ACHN (cell line): ENCODE data around the gene MBNL2.
"Not testable (repeated sequence)": the region's sequence is repeated elsewhere in the genome, so short reads cannot be mapped to it uniquely, and the experiment has no call there.

Source experiments
- DNase-seq: peaks from one replicate; pipeline ENCODE4 v3.0.0-alpha.2; 2015
- in situ Hi-C: cut with HindIII; loops from 2 replicates; pipeline ENCODE4 v1.10.0; 2017; ENCODE audit warnings: low sequenced_read_pairs, low pct_ligation_motif_present, low pct_unique_long_range_greater_than_20kb

The MBNL2 gene

DNA sequence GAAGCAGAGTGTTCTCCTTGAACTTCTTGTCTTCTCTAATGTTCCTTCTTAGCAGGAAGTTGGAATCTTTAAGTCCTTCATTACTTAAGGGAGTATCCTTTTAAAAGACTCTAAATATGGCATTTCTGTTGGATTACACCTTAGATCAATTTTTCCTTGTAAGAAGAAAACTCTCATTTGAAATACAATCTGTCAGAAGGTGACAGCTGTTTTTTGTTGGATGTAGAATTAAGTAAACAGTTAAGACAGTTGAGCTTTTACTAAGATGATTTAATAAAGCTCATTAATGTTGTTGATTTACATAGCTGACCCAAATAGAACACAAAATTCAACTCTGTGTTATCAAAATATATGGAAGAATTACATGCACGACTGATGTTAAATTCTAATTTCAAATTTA lies 16.7 kb upstream of the MBNL2 start:
- DNase-seq, result no peak
- in situ Hi-C loops, result loop anchor here (25.0 kb wide), 1 partner anchor 157 kb away; no protein-coding TSS in a partner anchor

DNA sequence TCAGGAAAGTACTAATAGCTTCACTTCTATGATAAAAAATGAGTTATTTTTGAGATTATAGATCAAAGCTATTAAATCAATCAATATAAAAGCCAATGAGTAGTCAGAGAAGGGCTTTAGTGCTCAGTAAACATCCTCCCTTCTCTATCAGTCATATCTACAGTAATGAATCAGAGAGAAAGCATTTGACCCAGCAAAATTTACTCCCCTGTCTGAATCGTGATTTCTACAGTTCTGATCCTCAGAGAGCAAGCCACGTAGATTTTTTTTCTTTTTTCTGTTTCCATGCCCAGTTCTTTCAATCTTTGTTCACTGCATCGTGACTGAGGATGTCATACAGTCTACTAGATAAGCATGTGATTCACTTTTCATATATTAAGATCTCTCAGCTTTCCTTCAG lies 16.2 kb upstream of the MBNL2 start:
- no peak for DNase-seq
- in situ Hi-C loops, result loop anchor here (25.0 kb wide), 1 partner anchor 156 kb away; no protein-coding TSS in a partner anchor

DNA sequence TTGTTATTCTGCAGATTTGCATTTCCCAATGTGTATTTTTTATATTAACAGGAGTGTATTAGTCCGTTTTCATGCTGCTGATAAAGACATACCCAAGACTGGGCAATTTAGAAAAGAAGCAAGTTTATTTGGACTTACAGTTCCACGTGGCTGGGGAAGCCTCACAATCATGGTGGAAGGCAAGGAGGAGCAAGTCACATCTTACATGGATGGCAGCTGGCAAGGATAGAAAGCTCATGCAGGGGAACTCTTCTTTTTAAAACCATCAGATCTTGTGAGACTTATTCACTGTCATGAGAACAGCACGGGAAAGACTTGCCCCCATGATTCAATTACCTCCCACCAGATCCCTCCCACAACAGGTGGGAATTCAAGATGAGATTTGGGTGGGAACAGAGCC lies 14.9 kb upstream of the MBNL2 start:
- in situ Hi-C loops, result loop anchor here (25.0 kb wide), 1 partner anchor 155 kb away; no protein-coding TSS in a partner anchor
- DNase-seq, result not testable (repeated sequence)

DNA sequence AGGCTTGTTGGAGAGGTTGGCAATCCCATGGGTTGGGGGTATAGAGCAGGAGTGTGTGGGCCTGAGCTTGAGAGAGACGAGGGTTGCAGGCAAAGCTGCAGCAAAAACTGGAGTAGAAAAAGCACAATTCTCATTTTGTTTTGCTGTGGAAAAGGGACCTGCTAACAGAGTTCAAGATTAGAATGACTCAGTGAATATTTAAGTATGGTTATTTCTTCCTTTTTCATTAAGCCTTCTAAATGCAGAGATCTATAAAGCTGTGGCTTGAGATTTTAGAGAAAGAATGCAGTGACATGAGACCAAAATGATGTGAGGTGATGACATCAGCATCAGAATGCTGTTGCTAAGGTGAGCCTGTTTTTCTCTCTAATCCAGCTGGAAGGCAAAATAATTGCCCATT lies 10.8 kb upstream of the MBNL2 start:
- in situ Hi-C loops, result loop anchor here (25.0 kb wide), 1 partner anchor 151 kb away; no protein-coding TSS in a partner anchor
- no peak for DNase-seq

DNA sequence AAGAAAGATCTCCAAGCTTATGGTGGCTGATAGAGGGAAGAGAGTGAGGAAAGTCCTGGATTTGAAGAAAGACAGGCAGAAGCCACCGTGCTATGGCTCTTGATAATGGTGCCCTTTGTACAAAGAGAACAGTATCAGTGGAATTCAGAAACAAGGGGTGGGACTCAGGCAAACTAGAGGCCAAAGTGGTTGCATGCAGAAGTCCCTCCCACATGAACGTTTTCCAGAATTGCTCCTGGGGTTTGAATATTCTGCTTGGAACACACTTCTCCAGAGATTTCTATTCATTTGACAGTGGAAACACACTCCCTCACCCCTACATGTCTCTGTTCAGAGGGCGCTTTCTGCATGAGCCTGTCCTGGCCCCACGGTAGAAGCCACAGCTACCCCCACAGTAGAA lies 10.1 kb upstream of the MBNL2 start:
- no peak for DNase-seq
- in situ Hi-C loops, result loop anchor here (25.0 kb wide), 1 partner anchor 150 kb away; no protein-coding TSS in a partner anchor

DNA sequence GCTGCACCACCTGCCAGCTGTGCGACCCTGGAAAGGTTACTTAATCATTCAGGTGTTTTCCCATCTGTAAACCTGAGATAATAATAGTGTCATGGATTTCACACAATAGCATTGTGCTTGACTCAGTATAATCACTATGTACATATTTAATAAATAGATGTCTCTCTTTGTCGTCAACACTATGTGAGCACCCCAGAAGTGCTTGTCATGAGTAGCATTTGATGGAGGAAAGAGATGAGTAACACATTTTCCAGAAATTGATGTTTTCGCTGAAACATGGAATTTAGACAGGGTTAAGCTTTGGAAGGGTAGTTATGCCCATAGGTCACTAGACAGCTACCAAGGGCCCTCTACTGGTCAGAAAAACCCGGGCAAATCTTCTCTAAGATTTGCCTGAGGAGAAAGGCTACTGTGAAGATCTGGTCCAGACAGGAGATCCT lies 9.5 kb upstream of the MBNL2 start:
- peak; percentile 44 for DNase-seq
- in situ Hi-C loops, result loop anchor here (25.0 kb wide), 1 partner anchor 150 kb away; no protein-coding TSS in a partner anchor

DNA sequence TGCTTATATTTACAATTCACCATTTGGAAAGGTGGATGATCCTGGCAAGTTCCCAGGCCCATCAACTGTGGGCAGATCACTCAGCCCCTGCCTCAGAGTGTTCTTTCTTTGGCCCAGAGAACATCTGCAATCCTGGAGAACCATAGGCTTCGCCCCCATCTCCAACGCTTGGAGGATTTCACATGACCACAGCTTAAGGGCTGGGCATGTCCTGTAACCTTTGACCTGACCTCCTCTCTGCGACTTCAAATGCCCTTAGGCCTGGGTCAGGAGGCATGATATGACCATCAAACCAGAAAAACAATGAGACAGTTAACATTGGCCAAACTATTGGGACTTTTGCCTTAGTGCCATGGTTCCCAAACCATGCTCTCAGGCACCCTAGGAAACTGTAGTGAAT lies 7.2 kb upstream of the MBNL2 start:
- no peak for DNase-seq
- in situ Hi-C loops, result loop anchor here (25.0 kb wide), 1 partner anchor 147 kb away; no protein-coding TSS in a partner anchor

DNA sequence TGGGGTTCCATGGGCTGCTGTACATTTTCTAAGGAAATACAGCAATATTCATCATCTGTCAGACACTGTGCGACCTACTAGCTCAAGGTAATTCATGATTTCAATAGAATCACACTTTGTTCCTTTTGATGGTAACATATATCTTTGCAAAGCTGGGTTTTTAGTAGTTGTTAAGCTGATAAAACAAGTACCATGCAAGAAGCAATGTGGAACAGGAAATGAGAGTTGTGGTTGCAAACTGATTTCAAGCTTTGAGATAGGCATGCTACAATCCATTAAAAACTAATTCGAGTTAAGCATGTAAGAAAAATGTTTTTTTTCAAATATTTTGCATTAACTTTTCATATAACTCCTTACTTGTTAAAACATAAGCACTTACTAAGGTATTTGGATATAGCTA lies 6.8 kb upstream of the MBNL2 start:
- in situ Hi-C loops, result loop anchor here (25.0 kb wide), 1 partner anchor 147 kb away; no protein-coding TSS in a partner anchor
- no peak for DNase-seq

DNA sequence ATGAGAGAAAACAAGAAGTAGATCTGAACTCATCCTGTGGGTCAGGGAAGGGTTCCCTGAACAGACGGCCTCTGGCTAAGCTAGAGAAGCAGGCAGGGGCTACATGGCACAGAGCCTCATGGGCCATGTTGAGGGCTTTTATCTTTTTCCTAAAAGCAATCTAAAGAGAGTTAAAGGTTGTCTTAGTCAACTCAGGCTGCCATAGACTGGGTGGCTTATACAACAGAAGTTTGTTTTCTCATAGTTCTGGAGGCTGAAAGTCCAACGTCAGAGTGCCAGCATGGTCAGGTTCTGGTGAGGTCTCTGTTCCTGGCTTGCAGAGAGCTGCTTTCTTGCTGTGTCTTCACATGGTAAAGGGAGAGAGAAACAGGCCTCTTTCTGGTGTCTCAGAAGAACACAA lies 2.9 kb upstream of the MBNL2 start:
- no peak for DNase-seq
- in situ Hi-C loops, result loop anchor here (25.0 kb wide), 1 partner anchor 143 kb away; no protein-coding TSS in a partner anchor

DNA sequence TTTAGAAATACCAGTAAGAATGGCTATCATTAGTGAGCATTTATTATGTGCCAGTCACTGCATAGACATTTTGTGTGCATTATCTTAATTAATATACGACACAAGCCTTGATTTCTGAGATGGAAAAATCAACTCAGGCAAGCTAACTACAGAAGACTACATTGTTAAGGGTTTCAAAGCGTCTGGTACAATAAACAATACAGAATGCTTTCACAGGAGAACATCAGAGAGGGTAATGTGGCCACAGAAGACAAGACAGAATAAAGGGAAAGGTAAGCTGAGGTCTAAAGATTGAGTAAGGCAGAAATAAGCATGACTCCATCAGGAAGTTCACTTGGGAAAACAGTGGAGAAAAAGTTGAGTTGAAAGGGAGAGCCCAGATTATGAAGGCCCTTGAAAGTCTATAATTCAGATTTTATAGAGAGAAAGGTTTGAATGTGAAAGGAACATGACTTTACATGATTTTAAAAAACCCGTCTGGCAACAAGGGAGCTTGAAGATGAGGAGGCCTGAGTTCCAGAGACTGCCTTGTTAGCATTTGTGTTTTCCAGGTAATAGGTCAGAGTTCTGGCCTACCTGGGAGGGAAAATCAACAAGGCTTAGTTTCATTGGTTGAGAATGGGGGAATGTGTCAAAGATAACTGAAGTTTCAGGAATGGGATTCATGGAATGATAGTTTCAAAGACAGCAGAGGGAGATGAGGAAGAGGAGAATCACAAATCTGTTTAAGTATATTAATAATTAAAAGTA lies 1.8 kb upstream of the MBNL2 start:
- no peak for DNase-seq
- in situ Hi-C loops, result loop anchor here (25.0 kb wide), 1 partner anchor 142 kb away; no protein-coding TSS in a partner anchor

DNA sequence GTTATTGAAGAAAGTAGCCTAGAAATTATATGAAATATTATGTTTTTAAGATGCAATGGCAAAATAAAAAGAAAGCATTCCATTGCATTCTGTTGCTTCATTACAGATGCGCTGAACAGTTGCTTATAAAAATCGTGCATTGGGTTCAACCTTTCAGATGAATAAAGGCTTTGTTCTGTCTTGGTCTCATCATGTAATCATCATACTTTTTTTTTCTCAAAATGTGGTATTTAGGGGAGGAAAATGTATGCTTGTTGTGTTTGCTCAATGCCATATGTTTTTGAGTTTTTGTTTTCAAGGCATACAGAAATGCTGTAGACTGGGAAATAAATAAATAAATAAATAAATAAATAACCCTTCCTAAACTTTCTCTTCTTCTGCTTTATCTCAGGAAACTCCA lies 1.1 kb upstream of the MBNL2 start:
- in situ Hi-C loops, result loop anchor here (25.0 kb wide), 1 partner anchor 141 kb away; no protein-coding TSS in a partner anchor
- DNase-seq, result no peak

DNA sequence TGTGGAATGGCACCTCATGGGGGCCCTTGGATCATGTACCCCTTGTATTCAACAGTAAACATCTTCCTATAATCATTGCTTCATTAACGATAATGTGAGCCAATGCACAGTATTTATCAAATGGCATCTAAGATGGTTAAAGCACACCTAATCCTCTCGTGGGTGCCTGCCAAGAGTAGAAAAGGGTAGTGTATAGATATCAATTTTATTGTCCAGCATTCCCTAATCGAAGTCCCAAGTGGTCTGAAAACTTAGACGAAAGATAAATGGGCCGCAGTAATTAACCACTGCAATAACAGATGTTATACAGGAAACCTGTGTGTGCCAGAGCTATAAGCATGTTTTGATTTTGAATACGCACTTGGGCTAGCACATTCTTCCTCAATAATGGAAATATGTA lies 667 bp upstream of the MBNL2 start:
- in situ Hi-C loops, result loop anchor here (25.0 kb wide), 1 partner anchor 141 kb away; no protein-coding TSS in a partner anchor
- no peak for DNase-seq

DNA sequence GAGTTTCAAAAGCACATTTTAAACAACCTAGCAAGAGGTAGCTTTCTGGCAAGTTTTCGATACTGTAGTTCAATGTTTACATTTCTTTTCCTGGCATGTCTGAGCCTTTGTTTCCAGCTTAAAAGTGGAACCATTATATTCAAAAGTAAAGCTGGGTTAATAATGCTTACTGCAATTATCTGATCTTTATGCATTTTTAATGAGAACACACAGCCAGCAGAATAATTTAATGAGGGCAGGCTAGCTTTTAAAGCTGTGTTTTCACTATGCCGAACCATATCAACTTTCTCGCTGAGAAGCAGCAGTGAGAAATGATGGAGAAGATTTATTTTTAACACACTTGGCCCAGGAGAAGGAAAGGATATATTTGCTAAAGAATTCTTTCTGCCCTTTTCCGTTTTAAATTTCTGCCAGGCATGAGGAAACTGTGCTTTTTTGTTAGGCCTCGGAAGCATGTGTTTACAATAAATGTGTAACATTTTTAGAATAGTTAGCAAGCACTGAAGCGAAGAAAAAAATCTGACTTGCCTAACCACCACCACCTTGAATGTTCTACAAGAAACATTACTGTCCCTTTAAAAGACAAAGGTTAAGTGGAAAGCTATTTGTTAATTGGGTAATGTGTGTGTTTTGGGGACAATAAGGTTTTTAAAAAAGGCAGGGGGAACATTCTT lies 1.0 kb downstream of the MBNL2 start:
- peak; percentile 79 for DNase-seq
- in situ Hi-C loops, result loop anchor here (25.0 kb wide), 1 partner anchor 139 kb away; no protein-coding TSS in a partner anchor

DNA sequence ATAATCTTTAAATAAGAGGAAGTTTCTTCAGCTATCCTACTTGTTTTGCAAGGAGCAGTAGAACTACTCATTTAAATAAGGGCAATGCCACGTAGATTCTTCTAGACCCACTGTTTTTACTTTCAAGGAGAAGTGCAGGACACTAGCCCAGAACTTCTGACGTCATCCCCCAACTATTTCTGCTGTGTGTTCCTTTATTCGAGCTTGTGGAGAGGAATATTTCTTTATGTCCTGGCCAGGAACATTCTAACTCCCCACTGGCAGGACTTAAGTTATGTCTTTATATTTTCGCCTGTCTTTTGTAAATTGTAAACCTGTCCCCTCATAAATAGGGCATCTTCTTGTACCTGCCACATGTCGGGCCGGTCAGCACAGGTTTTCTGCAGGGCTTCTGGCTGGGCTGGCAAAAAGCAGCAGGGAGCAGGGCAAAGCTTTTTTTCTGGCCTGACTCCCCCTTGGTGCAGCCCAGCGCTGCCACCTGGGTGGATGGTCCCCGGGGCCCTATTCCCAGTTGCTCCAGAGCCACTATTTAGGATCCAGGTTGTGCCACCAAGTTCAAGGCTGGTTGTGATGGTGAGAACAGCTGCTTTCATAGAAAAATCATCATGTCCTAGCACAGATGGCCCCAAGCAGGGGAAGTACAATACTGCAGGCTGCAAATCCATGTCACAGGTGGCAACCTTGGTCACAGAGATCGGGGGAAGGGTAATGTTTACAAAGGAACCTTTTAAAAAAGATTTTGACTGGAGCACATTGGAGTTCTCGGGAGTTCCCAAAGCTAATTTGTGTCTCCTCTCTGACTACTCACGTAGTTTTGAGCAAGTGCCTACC lies 1.8 kb downstream of the MBNL2 start:
- DNase-seq, result peak; percentile 87
- in situ Hi-C loops, result loop anchor here (25.0 kb wide), 1 partner anchor 138 kb away; no protein-coding TSS in a partner anchor

DNA sequence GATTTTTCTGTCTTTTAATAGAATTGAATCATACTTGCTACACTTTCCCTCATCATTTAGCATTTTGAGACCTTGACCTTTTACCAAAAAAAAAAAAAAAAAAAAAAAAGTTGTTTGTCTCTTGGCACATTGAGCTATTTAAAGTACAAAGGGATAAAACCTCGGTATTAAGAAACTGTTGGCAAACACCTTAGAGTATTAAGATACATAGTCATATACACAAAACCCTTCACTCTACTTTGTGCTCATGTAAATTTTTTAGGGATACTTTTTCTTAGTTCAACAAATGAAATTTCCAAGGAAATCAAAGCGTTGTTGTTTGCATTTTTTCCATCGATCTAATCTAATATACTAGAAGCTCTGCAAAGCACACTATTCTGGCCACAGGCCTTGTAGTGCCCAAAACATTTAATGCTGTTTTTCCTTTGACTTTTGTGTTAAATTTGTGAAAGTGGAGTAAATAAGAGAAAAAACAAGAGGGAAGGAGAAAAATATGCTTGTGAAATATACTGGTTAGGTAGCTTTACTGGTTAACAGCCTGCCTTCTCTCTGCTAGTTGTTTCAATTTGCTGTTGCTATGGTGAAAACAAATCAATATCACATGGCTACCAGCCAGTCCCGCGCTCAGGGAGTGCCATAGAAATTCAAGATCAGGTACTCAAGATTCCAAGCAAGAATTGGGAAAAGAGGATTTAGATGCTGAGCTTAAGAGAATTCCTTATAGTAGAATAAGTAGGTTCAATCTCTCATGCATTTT lies 2.6 kb downstream of the MBNL2 start:
- in situ Hi-C loops, result loop anchor here (25.0 kb wide), 1 partner anchor 138 kb away; no protein-coding TSS in a partner anchor
- peak; percentile 53 for DNase-seq

DNA sequence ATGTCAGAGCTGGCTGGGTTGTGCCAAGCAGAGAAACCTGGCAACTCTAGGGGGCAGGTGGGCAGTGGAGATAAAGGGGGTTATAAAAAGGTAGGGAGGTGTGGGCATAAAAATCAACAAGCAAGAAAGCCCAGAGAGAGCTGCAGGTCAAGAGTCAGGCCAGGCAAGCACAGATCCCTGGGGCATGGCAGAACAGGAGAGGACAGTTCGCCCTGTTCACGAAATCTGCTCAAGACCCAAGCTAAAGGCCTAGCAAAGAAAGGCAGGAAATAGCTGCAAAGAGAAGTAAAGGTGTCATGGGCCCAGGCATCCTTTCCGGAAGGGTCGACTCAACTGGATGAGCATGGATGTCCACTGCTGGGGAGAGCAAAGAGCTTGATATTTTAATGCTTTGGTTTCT lies 3.4 kb downstream of the MBNL2 start:
- in situ Hi-C loops, result no loop called here
- DNase-seq, result peak; percentile 29

DNA sequence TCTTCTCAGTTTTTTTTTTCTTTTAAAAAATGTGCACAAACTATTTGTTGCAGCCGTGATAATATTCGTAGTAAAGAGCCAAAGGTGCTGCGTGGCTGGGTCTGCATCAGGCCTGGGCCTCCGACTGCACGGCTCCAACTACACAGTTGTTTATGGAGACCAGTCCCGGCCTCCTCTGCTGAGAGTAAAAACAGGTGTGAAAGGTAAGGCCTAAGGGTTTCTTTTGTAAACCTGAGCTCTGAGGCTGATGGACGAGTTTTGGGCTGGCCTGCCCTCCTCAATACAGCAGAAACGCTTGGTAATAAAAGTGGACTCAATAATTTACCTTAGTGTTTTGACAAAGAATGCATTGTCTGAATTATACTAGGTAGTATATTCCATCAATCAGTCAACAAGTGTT lies 3.9 kb downstream of the MBNL2 start:
- in situ Hi-C loops, result no loop called here
- no peak for DNase-seq
